ENCODE data around the gene MAML2. TPM values are rescaled to one million over a fixed set of nuclear protein-coding genes. Genes with fewer than 3 reads are reported as not detected.
A peak's percentile ranks its signal among the peaks of the same experiment; 100 is the strongest.
"Not testable (repeated sequence)": the region's sequence is repeated elsewhere in the genome, so short reads cannot be mapped to it uniquely, and the experiment has no call there.

The MAML2 gene
- total and polyA plus RNA-seq, 7 donors, result 2.8 to 20.7 (median 11.8) TPM

GRCh38 chr11:96188243-96189006 is 154.6 kb downstream of the MAML2 start:
- Histone ChIP-seq H3K36me3 (no peaks in the 10 kb centered on the region), H3K4me1 (peaks cover 0 to 19% (median 12%) of the 10 kb centered on the region in 4 donors), H3K27me3 (no peaks in the 10 kb centered on the region), H3K27ac (peak overlapping the region in 3 of 4 donors; percentile 46 to 60 (median 56)), H3K9me3 (no peaks in the 10 kb centered on the region), H3K4me3 (no peak overlapping the region)
- TF ChIP-seq POLR2A (IDR thresholded peaks at IDR 0.05) (no peak), POLR2AphosphoS5 (IDR thresholded peaks at IDR 0.05) (peak in 1 of 4 donors; percentile 7)
- no peak for DNase-seq
- WGBS, 2 donors, result 10 to 28% methylated on average over 2 of the region's 2 CpGs
- intact Hi-C loops (cut with DNase I), result no loop called here

GRCh38 chr11:96187822-96188221 is 155.2 kb downstream of the MAML2 start:
- H3K4me3 ChIP-seq, result no peak overlapping the region
- peak overlapping the region in 3 of 4 donors; percentile 46 to 60 (median 56) for H3K27ac ChIP-seq
- no peaks in the 10 kb centered on the region for H3K36me3 ChIP-seq
- TF ChIP-seq CTCF (IDR thresholded peaks at IDR 0.05) (no peak), POLR2AphosphoS5 (IDR thresholded peaks at IDR 0.05) (no peak)
- no peaks in the 10 kb centered on the region for H3K27me3 ChIP-seq
- H3K9me3 ChIP-seq, result no peaks in the 10 kb centered on the region
- DNase-seq, result no peak
- H3K4me1 ChIP-seq, result peaks cover 0 to 19% (median 12%) of the 10 kb centered on the region in 4 donors
- intact Hi-C loops (cut with DNase I), result no loop called here
- 86 to 94% methylated on average over 3 of the region's 3 CpGs for WGBS, 2 donors

GRCh38 chr11:96186806-96187205 is 156.2 kb downstream of the MAML2 start:
- Histone ChIP-seq H3K27me3 (no peaks in the 10 kb centered on the region), H3K27ac (no peak overlapping the region), H3K9me3 (no peaks in the 10 kb centered on the region), H3K36me3 (no peaks in the 10 kb centered on the region), H3K4me1 (peaks cover 0 to 19% (median 12%) of the 10 kb centered on the region in 4 donors), H3K4me3 (no peak overlapping the region)
- intact Hi-C loops (cut with DNase I), result no loop called here
- no peak for TF ChIP-seq POLR2AphosphoS5 (IDR thresholded peaks at IDR 0.05)
- no peak for TF ChIP-seq EP300 (IDR thresholded peaks at IDR 0.05)
- no peak for TF ChIP-seq POLR2A (IDR thresholded peaks at IDR 0.05)
- TF ChIP-seq CTCF (IDR thresholded peaks at IDR 0.05), result no peak
- 90 to 91% methylated on average over 1 of the region's 1 CpG for WGBS, 2 donors
- no peak for DNase-seq

GRCh38 chr11:96185220-96185768 is 157.7 kb downstream of the MAML2 start:
- TF ChIP-seq POLR2AphosphoS5 (IDR thresholded peaks at IDR 0.05), result no peak
- Histone ChIP-seq H3K4me1 (peaks cover 0 to 19% (median 12%) of the 10 kb centered on the region in 4 donors), H3K36me3 (no peaks in the 10 kb centered on the region), H3K27ac (no peak overlapping the region), H3K9me3 (no peaks in the 10 kb centered on the region), H3K4me3 (no peak overlapping the region), H3K27me3 (no peaks in the 10 kb centered on the region)
- intact Hi-C loops (cut with DNase I), result no loop called here
- no peak for DNase-seq
- 70 to 89% methylated on average over 4 of the region's 4 CpGs for WGBS, 2 donors

- H3K27me3 ChIP-seq; H3K27ac ChIP-seq; DNase-seq; H3K4me1 ChIP-seq; H3K36me3 ChIP-seq; H3K9me3 ChIP-seq; intact Hi-C loops (cut with DNase I); H3K4me3 ChIP-seq: not testable (repeated sequence)
- 65 to 94% methylated on average over 4 of the region's 4 CpGs for WGBS, 2 donors
These were observed 162.1 kb downstream of the MAML2 start for GRCh38 chr11:96180937-96181336.

- TF ChIP-seq CTCF (IDR thresholded peaks at IDR 0.05) (no peak), POLR2AphosphoS5 (IDR thresholded peaks at IDR 0.05) (no peak), EP300 (IDR thresholded peaks at IDR 0.05) (no peak), POLR2A (IDR thresholded peaks at IDR 0.05) (no peak)
- Histone ChIP-seq H3K27ac (no peak overlapping the region), H3K27me3 (no peaks in the 10 kb centered on the region), H3K4me3 (no peak overlapping the region), H3K4me1 (no peaks in the 10 kb centered on the region), H3K36me3 (no peaks in the 10 kb centered on the region), H3K9me3 (no peaks in the 10 kb centered on the region)
- DNase-seq, result no peak
- intact Hi-C loops (cut with DNase I), result no loop called here
These were observed 162.7 kb downstream of the MAML2 start for GRCh38 chr11:96180341-96180740.
